ENCODE data around the gene NDRG2.
"Not testable (repeated sequence)": the region's sequence is repeated elsewhere in the genome, so short reads cannot be mapped to it uniquely, and the experiment has no call there.

The NDRG2 gene

GRCh38 chr14:21043974-21044618, 19.2 kb upstream of the NDRG2 start:
- TF ChIP-seq SUZ12 (IDR thresholded peaks at IDR 0.05; ENCODE audit: extremely low read depth, insufficient read depth, insufficient read length) (no peak), YY1 (IDR thresholded peaks at IDR 0.05; ENCODE audit: insufficient read depth, insufficient read length) (no peak), ZNF274 (IDR thresholded peaks at IDR 0.05; ENCODE audit: low read depth, low read length) (no peak)
- H3K9ac ChIP-seq (ENCODE audit: insufficient read length, low read depth), result no peak overlapping the region
- peaks cover 3% of the 10 kb centered on the region for H3K4me1 ChIP-seq (ENCODE audit: insufficient read depth, insufficient read length)
- no peaks in the 10 kb centered on the region for H3K9me3 ChIP-seq (ENCODE audit: insufficient read depth, low read length)
- DNase-seq (ENCODE audit: low read depth, low spot score), result no peak
- H3K27me3 ChIP-seq (ENCODE audit: insufficient read depth, insufficient read length), result no peaks in the 10 kb centered on the region
- no peak overlapping the region for H3K4me3 ChIP-seq (ENCODE audit: insufficient read length, low read depth)
- no peaks in the 10 kb centered on the region for H3K36me3 ChIP-seq (ENCODE audit: insufficient read depth, insufficient read length, low read length)

GRCh38 chr14:21043387-21043973, 18.6 kb upstream of the NDRG2 start:
- H3K9ac ChIP-seq (ENCODE audit: insufficient read length, low read depth), result no peak overlapping the region
- no peak for DNase-seq (ENCODE audit: low read depth, low spot score)
- no peak for TF ChIP-seq YY1 (IDR thresholded peaks at IDR 0.05; ENCODE audit: insufficient read depth, insufficient read length)
- no peak for TF ChIP-seq SUZ12 (IDR thresholded peaks at IDR 0.05; ENCODE audit: extremely low read depth, insufficient read depth, insufficient read length)
- no peak for TF ChIP-seq ZNF274 (IDR thresholded peaks at IDR 0.05; ENCODE audit: low read depth, low read length)
- H3K4me1 ChIP-seq (ENCODE audit: insufficient read depth, insufficient read length), result peaks cover 3% of the 10 kb centered on the region
- H3K36me3 ChIP-seq (ENCODE audit: insufficient read depth, insufficient read length, low read length), result no peaks in the 10 kb centered on the region
- H3K27me3 ChIP-seq (ENCODE audit: insufficient read depth, insufficient read length), result no peaks in the 10 kb centered on the region
- H3K4me3 ChIP-seq (ENCODE audit: insufficient read length, low read depth), result no peak overlapping the region
- H3K9me3 ChIP-seq (ENCODE audit: insufficient read depth, low read length), result no peaks in the 10 kb centered on the region

GRCh38 chr14:21042918-21043317, 18.1 kb upstream of the NDRG2 start:
- no peaks in the 10 kb centered on the region for H3K36me3 ChIP-seq (ENCODE audit: insufficient read depth, insufficient read length, low read length)

GRCh38 chr14:21041676-21042433, 17.0 kb upstream of the NDRG2 start, which contains the start of gene RNASE7:
Gene RNASE7, plus strand, starts transcription at chr14:21042362. Its CDS starts 631 bp downstream, at chr14:21042993.
- no peak for DNase-seq (ENCODE audit: low read depth, low spot score)
- Histone ChIP-seq H3K27me3 (ENCODE audit: insufficient read depth, insufficient read length) (no peaks in the 10 kb centered on the region), H3K4me1 (ENCODE audit: insufficient read depth, insufficient read length) (peaks cover 3% of the 10 kb centered on the region), H3K9ac (ENCODE audit: insufficient read length, low read depth) (no peak within 1 kb of the TSS), H3K4me3 (ENCODE audit: insufficient read length, low read depth) (no peak within 1 kb of the TSS), H3K9me3 (ENCODE audit: insufficient read depth, low read length) (no peaks in the 10 kb centered on the region), H3K36me3 (ENCODE audit: insufficient read depth, insufficient read length, low read length) (no peaks in the 10 kb centered on the region)
- no peak for TF ChIP-seq SUZ12 (IDR thresholded peaks at IDR 0.05; ENCODE audit: extremely low read depth, insufficient read depth, insufficient read length)
- TF ChIP-seq YY1 (IDR thresholded peaks at IDR 0.05; ENCODE audit: insufficient read depth, insufficient read length), result no peak
- TF ChIP-seq ZNF274 (IDR thresholded peaks at IDR 0.05; ENCODE audit: low read depth, low read length), result no peak

More at GRCh38 chr14:21042918-21043317, 18.1 kb upstream of the NDRG2 start:
- Histone ChIP-seq H3K9ac (ENCODE audit: insufficient read length, low read depth) (no peak overlapping the region), H3K4me3 (ENCODE audit: insufficient read length, low read depth) (no peak overlapping the region), H3K9me3 (ENCODE audit: insufficient read depth, low read length) (no peaks in the 10 kb centered on the region), H3K27me3 (ENCODE audit: insufficient read depth, insufficient read length) (no peaks in the 10 kb centered on the region), H3K4me1 (ENCODE audit: insufficient read depth, insufficient read length) (peaks cover 3% of the 10 kb centered on the region)
- TF ChIP-seq YY1 (IDR thresholded peaks at IDR 0.05; ENCODE audit: insufficient read depth, insufficient read length) (no peak), SUZ12 (IDR thresholded peaks at IDR 0.05; ENCODE audit: extremely low read depth, insufficient read depth, insufficient read length) (no peak), ZNF274 (IDR thresholded peaks at IDR 0.05; ENCODE audit: low read depth, low read length) (no peak)
- DNase-seq (ENCODE audit: low read depth, low spot score), result no peak

- H3K4me3 ChIP-seq (ENCODE audit: insufficient read length, low read depth); H3K36me3 ChIP-seq (ENCODE audit: insufficient read depth, insufficient read length, low read length); DNase-seq (ENCODE audit: low read depth, low spot score); H3K9me3 ChIP-seq (ENCODE audit: insufficient read depth, low read length); H3K4me1 ChIP-seq (ENCODE audit: insufficient read depth, insufficient read length); H3K27me3 ChIP-seq (ENCODE audit: insufficient read depth, insufficient read length); H3K9ac ChIP-seq (ENCODE audit: insufficient read length, low read depth): not testable (repeated sequence)
These were observed 16.1 kb upstream of the NDRG2 start for GRCh38 chr14:21040941-21041340.

- TF ChIP-seq SUZ12 (IDR thresholded peaks at IDR 0.05; ENCODE audit: extremely low read depth, insufficient read depth, insufficient read length), result no peak
- TF ChIP-seq YY1 (IDR thresholded peaks at IDR 0.05; ENCODE audit: insufficient read depth, insufficient read length), result no peak
- TF ChIP-seq ZNF274 (IDR thresholded peaks at IDR 0.05; ENCODE audit: low read depth, low read length), result no peak
- Histone ChIP-seq H3K9ac (ENCODE audit: insufficient read length, low read depth) (no peak overlapping the region), H3K9me3 (ENCODE audit: insufficient read depth, low read length) (no peaks in the 10 kb centered on the region)
These were observed 15.6 kb upstream of the NDRG2 start for GRCh38 chr14:21040370-21040925.

More at GRCh38 chr14:21040370-21040925, 15.6 kb upstream of the NDRG2 start:
- Histone ChIP-seq H3K27me3 (ENCODE audit: insufficient read depth, insufficient read length) (no peaks in the 10 kb centered on the region), H3K4me3 (ENCODE audit: insufficient read length, low read depth) (no peak overlapping the region), H3K4me1 (ENCODE audit: insufficient read depth, insufficient read length) (peaks cover 3% of the 10 kb centered on the region), H3K36me3 (ENCODE audit: insufficient read depth, insufficient read length, low read length) (no peaks in the 10 kb centered on the region)
- DNase-seq (ENCODE audit: low read depth, low spot score), result no peak

All from NT2/D1 (cell line).